Measurements from ENCODE around the gene KRT86. TPM values are rescaled to one million over a fixed set of nuclear protein-coding genes. Genes with fewer than 3 reads are reported as not detected.

KRT86 gene
- total and polyA plus RNA-seq, 9 of the 15 experiments (the other 6 are each of a cell fraction or from before 2014, with no cell fraction given) = not detected

DNA sequence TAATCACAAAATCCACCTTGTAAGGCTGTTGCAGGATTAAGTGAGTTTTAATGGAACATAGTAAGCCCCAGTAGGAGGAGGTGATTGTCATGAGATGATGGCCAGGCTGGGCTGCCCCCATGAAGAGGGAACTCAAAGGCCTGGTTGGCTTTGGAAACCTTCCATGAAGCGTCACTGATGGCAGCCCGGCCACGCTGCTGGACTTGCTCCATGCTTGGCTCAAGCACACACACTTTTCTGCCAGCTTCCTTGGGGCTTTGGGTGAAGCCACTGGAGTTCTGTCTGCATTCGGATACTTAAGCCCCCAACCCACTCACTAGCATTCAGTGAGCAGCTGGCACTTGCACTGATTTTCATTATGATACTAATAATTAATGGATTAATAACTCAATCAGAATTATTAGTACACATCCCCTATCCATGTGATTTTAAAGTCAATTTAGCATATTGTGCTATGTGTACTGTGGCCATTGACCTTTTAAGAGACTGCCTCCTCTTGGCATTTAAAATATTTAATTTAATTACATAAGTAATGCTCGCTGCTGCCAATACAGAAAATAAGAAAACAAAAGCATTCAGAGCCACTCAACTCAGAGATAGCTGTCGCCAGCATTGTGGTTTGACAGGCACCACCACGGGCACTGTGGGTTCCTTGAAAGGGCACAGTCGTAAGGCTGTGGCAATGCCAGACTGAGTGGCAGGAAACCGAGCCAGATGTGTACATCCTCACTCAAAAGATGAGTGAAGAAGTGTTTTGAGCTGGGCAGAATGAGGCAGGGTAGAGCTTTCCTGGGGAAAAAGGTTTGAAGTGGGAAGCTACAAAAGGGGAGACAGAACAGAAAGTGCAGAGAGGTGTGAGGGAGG is 77.0 kb downstream of the KRT86 start:
- Histone ChIP-seq H4K20me1 (replicated peaks; ENCODE audit: control insufficient read depth, insufficient read depth, low read length) (no peaks in the 10 kb centered on the region), H3K4me3 (no peak overlapping the region), H3K27ac (ENCODE audit: extremely low read depth, low read depth, low read length) (no peak overlapping the region), H2AFZ (ENCODE audit: low read depth, low read length) (no peak overlapping the region), H3K79me2 (ENCODE audit: control insufficient read depth, insufficient read depth, low read length) (no peaks in the 10 kb centered on the region), H3K4me2 (ENCODE audit: insufficient read depth, low read length) (no peak overlapping the region), H3K9me3 (replicated peaks; ENCODE audit: control insufficient read depth, insufficient read depth, low read depth, low read length) (no peaks in the 10 kb centered on the region), H3K27me3 (ENCODE audit: control insufficient read depth in 2 of 2, insufficient read depth in 2 of 2, low read length in 2 of 2) (peaks cover 7 to 54% of the 10 kb centered on the region in 2 experiments; a peak in 3 of 5 replicates), H3K36me3 (ENCODE audit: control insufficient read depth, insufficient read depth, low read length) (no peaks in the 10 kb centered on the region), H3K9me1 (ENCODE audit: control insufficient read depth, insufficient read depth, low read length) (peaks cover 3% of the 10 kb centered on the region), H3K4me1 (replicated peaks in 1 of 2; ENCODE audit: control insufficient read depth in 2 of 2, insufficient read depth in 2 of 2, low read length in 2 of 2) (no peaks in the 10 kb centered on the region), H3K9ac (ENCODE audit: insufficient read depth in 1 of 2, low read depth in 2 of 2, low read length in 2 of 2) (no peak overlapping the region)
- CTCF ChIA-PET (ENCODE audit: low intra/inter-chr PET ratio) = no interaction called here
- in situ Hi-C loops (cut with MboI) = no loop called here
- ATAC-seq (no peak), FAIRE-seq (no peak), DNase-seq (ENCODE audit: extremely low read depth in 1 of 4, low spot score in 3 of 4) (no peak)
- POLR2A ChIA-PET = interaction anchor here (0.6 to 1.2 kb wide), 2 partner anchors 10 to 11 kb away, joined by 3 to 4 read pairs; no protein-coding TSS in a partner anchor
- intact Hi-C loops (cut with micrococcal nuclease) = no loop called here
- no TSS peak for BruUV-seq (replicated peaks)
- 0% methylated on average over 9 of the region's 9 CpGs for WGBS (ENCODE audit: insufficient coverage, low coverage, missing lambda C conversion rate)
- no peak for TF ChIP-seq ZNF57 (CRISPR knock-in tag; IDR thresholded peaks at IDR 0.05)
- no peak for TF ChIP-seq BCOR (IDR thresholded peaks at IDR 0.05)
- TF ChIP-seq NR4A1 (CRISPR knock-in tag; IDR thresholded peaks at IDR 0.05) = no peak
- no peak for TF ChIP-seq NR4A1 (tag; IDR thresholded peaks at IDR 0.05)
- no peak for TF ChIP-seq EP300 (IDR thresholded peaks at IDR 0.05; ENCODE audit: low read length)
- TF ChIP-seq TFAM (CRISPR knock-in tag; conservative IDR thresholded peaks at IDR 0.05) = no peak
- TF ChIP-seq, protein P1, sequence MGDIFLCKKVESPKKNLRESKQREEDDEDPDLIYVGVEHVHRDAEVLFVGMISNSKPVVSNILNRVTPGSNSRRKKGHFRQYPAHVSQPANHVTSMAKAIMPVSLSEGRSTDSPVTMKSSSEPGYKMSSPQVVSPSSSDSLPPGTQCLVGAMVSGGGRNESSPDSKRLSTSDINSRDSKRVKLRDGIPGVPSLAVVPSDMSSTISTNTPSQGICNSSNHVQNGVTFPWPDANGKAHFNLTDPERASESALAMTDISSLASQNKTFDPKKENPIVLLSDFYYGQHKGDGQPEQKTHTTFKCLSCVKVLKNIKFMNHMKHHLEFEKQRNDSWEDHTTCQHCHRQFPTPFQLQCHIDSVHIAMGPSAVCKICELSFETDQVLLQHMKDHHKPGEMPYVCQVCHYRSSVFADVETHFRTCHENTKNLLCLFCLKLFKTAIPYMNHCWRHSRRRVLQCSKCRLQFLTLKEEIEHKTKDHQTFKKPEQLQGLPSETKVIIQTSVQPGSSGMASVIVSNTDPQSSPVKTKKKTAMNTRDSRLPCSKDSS (IDR thresholded peaks at IDR 0.05; ENCODE audit: low read depth, partially characterized antibody) = no peak
- TF ChIP-seq ZNF175 (CRISPR knock-in tag; IDR thresholded peaks at IDR 0.05; ENCODE audit: low read depth) = no peak
- TF ChIP-seq HNRNPH1 (optimal IDR thresholded peaks at IDR 0.05; ENCODE audit: low read depth, low read length) = no peak
- TF ChIP-seq KAT2B (IDR thresholded peaks at IDR 0.05; ENCODE audit: low read depth, low read length) = no peak
- TF ChIP-seq, protein P2, sequence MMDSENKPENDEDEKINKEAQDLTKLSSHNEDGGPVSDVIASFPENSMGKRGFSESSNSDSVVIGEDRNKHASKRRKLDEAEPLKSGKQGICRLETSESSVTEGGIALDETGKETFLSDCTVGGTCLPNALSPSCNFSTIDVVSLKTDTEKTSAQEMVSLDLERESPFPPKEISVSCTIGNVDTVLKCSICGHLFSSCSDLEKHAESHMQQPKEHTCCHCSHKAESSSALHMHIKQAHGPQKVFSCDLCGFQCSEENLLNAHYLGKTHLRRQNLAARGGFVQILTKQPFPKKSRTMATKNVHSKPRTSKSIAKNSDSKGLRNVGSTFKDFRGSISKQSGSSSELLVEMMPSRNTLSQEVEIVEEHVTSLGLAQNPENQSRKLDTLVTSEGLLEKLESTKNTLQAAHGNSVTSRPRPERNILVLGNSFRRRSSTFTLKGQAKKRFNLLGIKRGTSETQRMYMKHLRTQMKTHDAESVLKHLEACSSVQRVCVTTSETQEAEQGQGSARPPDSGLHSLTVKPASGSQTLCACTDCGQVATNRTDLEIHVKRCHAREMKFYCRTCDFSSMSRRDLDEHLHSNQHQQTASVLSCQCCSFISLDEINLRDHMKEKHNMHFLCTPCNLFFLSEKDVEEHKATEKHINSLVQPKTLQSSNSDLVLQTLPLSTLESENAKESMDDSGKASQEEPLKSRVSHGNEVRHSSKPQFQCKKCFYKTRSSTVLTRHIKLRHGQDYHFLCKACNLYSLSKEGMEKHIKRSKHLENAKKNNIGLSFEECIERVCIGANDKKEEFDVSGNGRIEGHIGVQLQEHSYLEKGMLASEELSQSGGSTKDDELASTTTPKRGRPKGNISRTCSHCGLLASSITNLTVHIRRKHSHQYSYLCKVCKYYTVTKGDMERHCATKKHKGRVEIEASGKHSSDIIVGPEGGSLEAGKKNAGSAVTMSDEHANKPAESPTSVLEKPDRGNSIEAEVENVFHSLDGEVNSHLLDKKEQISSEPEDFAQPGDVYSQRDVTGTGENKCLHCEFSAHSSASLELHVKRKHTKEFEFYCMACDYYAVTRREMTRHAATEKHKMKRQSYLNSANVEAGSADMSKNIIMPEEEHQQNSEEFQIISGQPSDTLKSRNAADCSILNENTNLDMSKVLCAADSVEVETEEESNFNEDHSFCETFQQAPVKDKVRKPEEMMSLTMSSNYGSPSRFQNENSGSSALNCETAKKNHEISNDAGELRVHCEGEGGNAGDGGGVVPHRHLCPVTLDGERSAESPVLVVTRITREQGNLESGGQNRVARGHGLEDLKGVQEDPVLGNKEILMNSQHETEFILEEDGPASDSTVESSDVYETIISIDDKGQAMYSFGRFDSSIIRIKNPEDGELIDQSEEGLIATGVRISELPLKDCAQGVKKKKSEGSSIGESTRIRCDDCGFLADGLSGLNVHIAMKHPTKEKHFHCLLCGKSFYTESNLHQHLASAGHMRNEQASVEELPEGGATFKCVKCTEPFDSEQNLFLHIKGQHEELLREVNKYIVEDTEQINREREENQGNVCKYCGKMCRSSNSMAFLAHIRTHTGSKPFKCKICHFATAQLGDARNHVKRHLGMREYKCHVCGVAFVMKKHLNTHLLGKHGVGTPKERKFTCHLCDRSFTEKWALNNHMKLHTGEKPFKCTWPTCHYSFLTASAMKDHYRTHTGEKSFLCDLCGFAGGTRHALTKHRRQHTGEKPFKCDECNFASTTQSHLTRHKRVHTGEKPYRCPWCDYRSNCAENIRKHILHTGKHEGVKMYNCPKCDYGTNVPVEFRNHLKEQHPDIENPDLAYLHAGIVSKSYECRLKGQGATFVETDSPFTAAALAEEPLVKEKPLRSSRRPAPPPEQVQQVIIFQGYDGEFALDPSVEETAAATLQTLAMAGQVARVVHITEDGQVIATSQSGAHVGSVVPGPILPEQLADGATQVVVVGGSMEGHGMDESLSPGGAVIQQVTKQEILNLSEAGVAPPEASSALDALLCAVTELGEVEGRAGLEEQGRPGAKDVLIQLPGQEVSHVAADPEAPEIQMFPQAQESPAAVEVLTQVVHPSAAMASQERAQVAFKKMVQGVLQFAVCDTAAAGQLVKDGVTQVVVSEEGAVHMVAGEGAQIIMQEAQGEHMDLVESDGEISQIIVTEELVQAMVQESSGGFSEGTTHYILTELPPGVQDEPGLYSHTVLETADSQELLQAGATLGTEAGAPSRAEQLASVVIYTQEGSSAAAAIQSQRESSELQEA (IDR thresholded peaks at IDR 0.05; ENCODE audit: low read depth) = no peak
- no peak for TF ChIP-seq TCF7 (IDR thresholded peaks at IDR 0.05; ENCODE audit: borderline replicate concordance)
- no peak for TF ChIP-seq BDP1 (IDR thresholded peaks at IDR 0.05; ENCODE audit: insufficient read depth, insufficient read length)
